Stimulated activated CD8-positive, alpha-beta memory T cell treated with anti-CD3 and anti-CD28 coated beads, Interleukin-15, amount 100 ng/mL, for 48 hours (primary cell): ENCODE results near the gene STK11IP.

Source experiments
- DNase-seq, 2 donors: peaks; one replicate each; pipeline ENCODE4 v3.0.0-alpha.2; 2020; ENCODE audit warnings: low read depth in 2 of 2

Gene STK11IP

GRCh38 chr2:219581346-219581745 is 16.3 kb upstream of the STK11IP start:
- DNase-seq: no peak

- DNase-seq: no peak
Measured at GRCh38 chr2:219591091-219591490, 6.6 kb upstream of the STK11IP start.

- no peak for DNase-seq
Measured at GRCh38 chr2:219592736-219593135, 4.9 kb upstream of the STK11IP start.

GRCh38 chr2:219593154-219593553 is 4.5 kb upstream of the STK11IP start:
- no peak for DNase-seq

- no peak for DNase-seq
Measured at GRCh38 chr2:219595256-219595655, 2.4 kb upstream of the STK11IP start.

- no peak for DNase-seq
Measured at GRCh38 chr2:219596954-219597551, 604 bp upstream of the STK11IP start.

GRCh38 chr2:219598308-219599078 is 836 bp downstream of the STK11IP start:
- DNase-seq: no peak

- DNase-seq: no peak
Measured at GRCh38 chr2:219603771-219604170, 6.1 kb downstream of the STK11IP start.

- DNase-seq: no peak
Measured at GRCh38 chr2:219605607-219605954, 7.9 kb downstream of the STK11IP start.

- no peak for DNase-seq
Measured at GRCh38 chr2:219607931-219608330, 10.3 kb downstream of the STK11IP start.

GRCh38 chr2:219608399-219608964 is 10.8 kb downstream of the STK11IP start:
- no peak for DNase-seq

- no peak for DNase-seq
Measured at GRCh38 chr2:219609149-219609750, 11.6 kb downstream of the STK11IP start.

- no peak for DNase-seq
Measured at GRCh38 chr2:219611306-219611705, 13.6 kb downstream of the STK11IP start.

GRCh38 chr2:219611866-219612576 is 14.4 kb downstream of the STK11IP start:
- no peak for DNase-seq

GRCh38 chr2:219612577-219613286 is 15.1 kb downstream of the STK11IP start:
- no peak for DNase-seq

- DNase-seq: no peak
Measured at GRCh38 chr2:219613461-219614070, 15.9 kb downstream of the STK11IP start.

- no peak for DNase-seq
Measured at GRCh38 chr2:219614076-219614860, 16.6 kb downstream of the STK11IP start.

GRCh38 chr2:219615036-219615435 is 17.4 kb downstream of the STK11IP start:
- DNase-seq: no peak

- DNase-seq: no peak
Measured at GRCh38 chr2:219615894-219616293, 18.2 kb downstream of the STK11IP start.

- DNase-seq: no peak
Measured at GRCh38 chr2:219616550-219616949, 18.9 kb downstream of the STK11IP start.
